ES-I3 (cell line): Measurements from ENCODE around the gene JAGN1.
"Not testable (repeated sequence)": the region's sequence is repeated elsewhere in the genome, so short reads cannot be mapped to it uniquely, and the experiment has no call there.

Experiments
- H3K36me3 ChIP-seq: 2 replicates; pipeline ENCODE4 v1.6.1; 2013; ENCODE audit warnings: mild to moderate bottlenecking, low read length, control low read depth, moderate library complexity; ENCODE audit not compliant: insufficient read depth
- H3K4me1 ChIP-seq: 2 replicates; pipeline ENCODE4 v1.6.1; 2013; ENCODE audit warnings: mild to moderate bottlenecking, control low read depth, low read length; ENCODE audit not compliant: insufficient read depth
- H3K9ac ChIP-seq: 2 replicates; pipeline ENCODE4 v1.6.1; 2013; ENCODE audit warnings: low read depth, mild to moderate bottlenecking, low read length, moderate library complexity
- H3K9me3 ChIP-seq: 2 replicates; pipeline ENCODE4 v1.6.1; 2013; ENCODE audit warnings: mild to moderate bottlenecking, low read length, moderate library complexity; ENCODE audit not compliant: control insufficient read depth, insufficient read depth

JAGN1 gene

GRCh38 chr3:9898467-9899241 lies 8.2 kb downstream of the JAGN1 start:
- H3K9me3 ChIP-seq = no peaks in the 10 kb centered on the region
- no peak overlapping the region for H3K9ac ChIP-seq
- peaks cover 18% of the 10 kb centered on the region for H3K4me1 ChIP-seq
- H3K36me3 ChIP-seq = no peaks in the 10 kb centered on the region

GRCh38 chr3:9899289-9899791 lies 8.9 kb downstream of the JAGN1 start:
- peaks cover 18% of the 10 kb centered on the region for H3K4me1 ChIP-seq
- H3K9ac ChIP-seq = no peak overlapping the region
- H3K9me3 ChIP-seq = no peaks in the 10 kb centered on the region
- H3K36me3 ChIP-seq = no peaks in the 10 kb centered on the region

- not testable (repeated sequence) for H3K9me3 ChIP-seq, H3K36me3 ChIP-seq
Observed at GRCh38 chr3:9900965-9901415, 10.6 kb downstream of the JAGN1 start.

GRCh38 chr3:9901967-9902366 lies 11.6 kb downstream of the JAGN1 start:
- H3K9me3 ChIP-seq = no peaks in the 10 kb centered on the region
- H3K4me1 ChIP-seq = peaks cover 18% of the 10 kb centered on the region
- no peaks in the 10 kb centered on the region for H3K36me3 ChIP-seq
- H3K9ac ChIP-seq = 0 out of 2 replicates have a peak overlapping the region, but pooled peaks have one; percentile 19

More at GRCh38 chr3:9900965-9901415, 10.6 kb downstream of the JAGN1 start:
- H3K9ac ChIP-seq = not testable (repeated sequence)
- peaks cover 18% of the 10 kb centered on the region for H3K4me1 ChIP-seq

GRCh38 chr3:9902372-9903237 lies 12.2 kb downstream of the JAGN1 start, which contains the start of gene IL17RE:
IL17RE (plus strand) TSS chr3:9902848; CDS start chr3:9902933, 85 bp downstream.
- Histone ChIP-seq H3K9ac (peak within 1 kb of the TSS; percentile 19; the same call in 1 of the 2 replicates), H3K4me1 (peaks cover 18% of the 10 kb centered on the region), H3K36me3 (no peaks in the 10 kb centered on the region), H3K9me3 (no peaks in the 10 kb centered on the region)

GRCh38 chr3:9903238-9903624 lies 12.8 kb downstream of the JAGN1 start:
- Histone ChIP-seq H3K9ac (peak overlapping the region; percentile 19; the same call in 1 of the 2 replicates), H3K36me3 (no peaks in the 10 kb centered on the region), H3K9me3 (no peaks in the 10 kb centered on the region), H3K4me1 (peaks cover 18% of the 10 kb centered on the region)

GRCh38 chr3:9903904-9904303 lies 13.5 kb downstream of the JAGN1 start:
- peaks cover 18% of the 10 kb centered on the region for H3K4me1 ChIP-seq
- no peaks in the 10 kb centered on the region for H3K9me3 ChIP-seq
- H3K36me3 ChIP-seq = no peaks in the 10 kb centered on the region
- 0 out of 2 replicates have a peak overlapping the region, but pooled peaks have one; percentile 6 for H3K9ac ChIP-seq

- no peaks in the 10 kb centered on the region for H3K36me3 ChIP-seq
- H3K4me1 ChIP-seq = peaks cover 18% of the 10 kb centered on the region
- H3K9ac ChIP-seq = no peak overlapping the region
- H3K9me3 ChIP-seq = no peaks in the 10 kb centered on the region
Observed at GRCh38 chr3:9906480-9906879, 16.1 kb downstream of the JAGN1 start.

- H3K9ac ChIP-seq = no peak overlapping the region
- no peaks in the 10 kb centered on the region for H3K9me3 ChIP-seq
- peaks cover 4% of the 10 kb centered on the region for H3K4me1 ChIP-seq
- H3K36me3 ChIP-seq = no peaks in the 10 kb centered on the region
Observed at GRCh38 chr3:9908286-9908685, 17.9 kb downstream of the JAGN1 start.

- Histone ChIP-seq H3K9me3 (no peaks in the 10 kb centered on the region), H3K9ac (no peak overlapping the region), H3K36me3 (no peaks in the 10 kb centered on the region), H3K4me1 (no peaks in the 10 kb centered on the region)
Observed at GRCh38 chr3:9909221-9910013, 19.0 kb downstream of the JAGN1 start.

GRCh38 chr3:9911863-9912262 lies 21.5 kb downstream of the JAGN1 start:
- Histone ChIP-seq H3K9ac (no peak overlapping the region), H3K36me3 (no peaks in the 10 kb centered on the region), H3K9me3 (no peaks in the 10 kb centered on the region), H3K4me1 (peaks cover 5% of the 10 kb centered on the region; the same call in 1 of the 2 replicates)

GRCh38 chr3:9912294-9912935 lies 22.0 kb downstream of the JAGN1 start:
- no peaks in the 10 kb centered on the region for H3K9me3 ChIP-seq
- no peaks in the 10 kb centered on the region for H3K36me3 ChIP-seq
- no peak overlapping the region for H3K9ac ChIP-seq
- peaks cover 5% of the 10 kb centered on the region; the same call in 1 of the 2 replicates for H3K4me1 ChIP-seq

GRCh38 chr3:9913601-9914000 lies 23.2 kb downstream of the JAGN1 start:
- no peaks in the 10 kb centered on the region for H3K36me3 ChIP-seq
- peaks cover 5% of the 10 kb centered on the region; the same call in 1 of the 2 replicates for H3K4me1 ChIP-seq
- H3K9ac ChIP-seq = no peak overlapping the region
- no peaks in the 10 kb centered on the region for H3K9me3 ChIP-seq
